ENCODE results near the gene SLIT3.

DNA sequence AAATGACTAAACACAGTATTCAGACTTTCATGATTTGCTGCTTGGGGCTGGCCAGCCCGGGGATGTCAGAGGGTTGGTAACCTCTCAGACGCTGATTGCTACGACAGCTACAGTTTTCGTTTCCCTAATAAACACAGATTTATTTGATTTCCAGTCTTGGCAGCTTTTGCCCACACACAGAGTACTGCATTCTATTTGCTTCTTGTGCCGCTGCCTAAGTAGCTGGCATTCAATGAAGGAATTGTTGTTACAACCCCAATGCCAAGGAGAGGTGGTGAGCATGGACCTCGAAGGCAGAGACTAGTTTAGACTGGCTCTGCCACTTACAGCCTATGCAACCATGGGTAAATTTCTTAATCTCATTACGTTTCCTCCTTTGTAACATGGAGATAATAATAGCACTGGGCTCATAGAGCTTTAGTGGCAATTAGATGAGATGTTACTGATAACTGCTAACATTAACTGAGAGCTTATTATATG lies 474.7 kb downstream of the SLIT3 start:
- TF ChIP-seq, protein P1, sequence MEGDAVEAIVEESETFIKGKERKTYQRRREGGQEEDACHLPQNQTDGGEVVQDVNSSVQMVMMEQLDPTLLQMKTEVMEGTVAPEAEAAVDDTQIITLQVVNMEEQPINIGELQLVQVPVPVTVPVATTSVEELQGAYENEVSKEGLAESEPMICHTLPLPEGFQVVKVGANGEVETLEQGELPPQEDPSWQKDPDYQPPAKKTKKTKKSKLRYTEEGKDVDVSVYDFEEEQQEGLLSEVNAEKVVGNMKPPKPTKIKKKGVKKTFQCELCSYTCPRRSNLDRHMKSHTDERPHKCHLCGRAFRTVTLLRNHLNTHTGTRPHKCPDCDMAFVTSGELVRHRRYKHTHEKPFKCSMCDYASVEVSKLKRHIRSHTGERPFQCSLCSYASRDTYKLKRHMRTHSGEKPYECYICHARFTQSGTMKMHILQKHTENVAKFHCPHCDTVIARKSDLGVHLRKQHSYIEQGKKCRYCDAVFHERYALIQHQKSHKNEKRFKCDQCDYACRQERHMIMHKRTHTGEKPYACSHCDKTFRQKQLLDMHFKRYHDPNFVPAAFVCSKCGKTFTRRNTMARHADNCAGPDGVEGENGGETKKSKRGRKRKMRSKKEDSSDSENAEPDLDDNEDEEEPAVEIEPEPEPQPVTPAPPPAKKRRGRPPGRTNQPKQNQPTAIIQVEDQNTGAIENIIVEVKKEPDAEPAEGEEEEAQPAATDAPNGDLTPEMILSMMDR (conservative IDR thresholded peaks at IDR 0.05; ENCODE audit: low read length): no peak
- TF ChIP-seq EZH2phosphoT487 (IDR thresholded peaks at IDR 0.05; ENCODE audit: borderline replicate concordance): no peak

Measured in Loucy (cell line).